DOHH2 (cell line): ENCODE measurements around the gene SNCG.

Experiments
- EZH2phosphoT487 ChIP-seq: fragments of 200-600 bp; sonication (generic); IDR thresholded peaks from 2 replicates; pipeline ENCODE4 v1.6.1; 2017; ENCODE audit warnings: borderline replicate concordance, mild to moderate bottlenecking, antibody characterized with exemption, low read length, moderate library complexity, mixed read lengths
- TF ChIP-seq, protein P1 (sequence below): fragments of 200-600 bp; sonication (generic); IDR thresholded peaks from one replicate; pipeline ENCODE4 v1.5.1; 2014; ENCODE audit warnings: antibody characterized with exemption, mild to moderate bottlenecking, low read depth, low read length; ENCODE audit not compliant: poor library complexity, severe bottlenecking

DNA sequence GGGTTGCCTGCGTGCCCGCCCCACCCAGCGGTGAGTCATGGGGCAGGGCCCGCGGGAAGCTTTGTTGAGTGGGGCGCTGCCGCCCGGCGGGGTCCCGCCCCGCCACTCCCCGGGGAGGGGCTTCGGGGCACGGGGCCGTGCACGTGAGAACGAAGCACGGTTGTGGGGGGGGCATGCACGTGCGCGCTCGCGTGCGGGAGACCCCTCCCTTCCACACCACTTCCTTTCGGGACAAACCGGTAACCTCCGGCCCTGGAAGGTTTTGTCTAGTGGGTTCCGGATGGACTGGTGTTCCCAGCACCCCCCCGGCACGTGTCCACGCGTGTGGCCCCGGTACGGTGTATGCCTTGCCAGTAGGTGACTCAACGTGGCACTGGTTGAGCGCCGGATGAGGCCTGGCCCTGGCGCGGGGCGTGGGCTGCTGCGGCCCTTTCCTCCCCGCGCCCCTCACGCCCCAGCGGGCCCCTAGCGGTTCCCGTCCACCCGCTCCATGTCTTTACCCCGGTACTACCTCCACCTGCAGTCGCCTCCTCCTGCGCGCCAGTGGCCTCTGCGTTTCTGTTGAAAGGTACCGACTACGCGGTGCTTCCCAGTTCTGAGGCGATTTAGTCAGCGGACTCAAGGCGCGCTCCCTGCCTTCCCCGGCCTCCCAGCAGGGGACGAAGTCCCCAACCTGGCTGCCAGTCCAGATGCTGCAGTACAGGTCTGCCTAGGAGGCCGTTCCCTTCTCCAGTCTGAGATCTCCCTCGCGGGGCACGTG, 13.0 kb downstream of the SNCG start:
- TF ChIP-seq, protein P1, sequence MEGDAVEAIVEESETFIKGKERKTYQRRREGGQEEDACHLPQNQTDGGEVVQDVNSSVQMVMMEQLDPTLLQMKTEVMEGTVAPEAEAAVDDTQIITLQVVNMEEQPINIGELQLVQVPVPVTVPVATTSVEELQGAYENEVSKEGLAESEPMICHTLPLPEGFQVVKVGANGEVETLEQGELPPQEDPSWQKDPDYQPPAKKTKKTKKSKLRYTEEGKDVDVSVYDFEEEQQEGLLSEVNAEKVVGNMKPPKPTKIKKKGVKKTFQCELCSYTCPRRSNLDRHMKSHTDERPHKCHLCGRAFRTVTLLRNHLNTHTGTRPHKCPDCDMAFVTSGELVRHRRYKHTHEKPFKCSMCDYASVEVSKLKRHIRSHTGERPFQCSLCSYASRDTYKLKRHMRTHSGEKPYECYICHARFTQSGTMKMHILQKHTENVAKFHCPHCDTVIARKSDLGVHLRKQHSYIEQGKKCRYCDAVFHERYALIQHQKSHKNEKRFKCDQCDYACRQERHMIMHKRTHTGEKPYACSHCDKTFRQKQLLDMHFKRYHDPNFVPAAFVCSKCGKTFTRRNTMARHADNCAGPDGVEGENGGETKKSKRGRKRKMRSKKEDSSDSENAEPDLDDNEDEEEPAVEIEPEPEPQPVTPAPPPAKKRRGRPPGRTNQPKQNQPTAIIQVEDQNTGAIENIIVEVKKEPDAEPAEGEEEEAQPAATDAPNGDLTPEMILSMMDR: no peak
- TF ChIP-seq EZH2phosphoT487: no peak
